ENCODE results near the gene C19orf81.
"Not testable (repeated sequence)": the region's sequence is repeated elsewhere in the genome, so short reads cannot be mapped to it uniquely, and the experiment has no call there.

C19orf81 gene

GRCh38 chr19:50649433-50650391 is at the start of gene C19orf81:
TSS of gene C19orf81 (plus strand) at chr19:50649445. CDS start at chr19:50649445, 0 bp downstream.
- DNase-seq, result no peak

GRCh38 chr19:50601407-50602088 is 47.7 kb upstream of the C19orf81 start:
- DNase-seq, result no peak

- no peak for DNase-seq
These were observed 47.2 kb upstream of the C19orf81 start for GRCh38 chr19:50602089-50602422.

GRCh38 chr19:50602496-50602895 is 46.7 kb upstream of the C19orf81 start:
- DNase-seq, result no peak

- DNase-seq, result no peak
These were observed 46.3 kb upstream of the C19orf81 start for GRCh38 chr19:50602935-50603334.

- DNase-seq, result not testable (repeated sequence)
These were observed 44.8 kb upstream of the C19orf81 start for GRCh38 chr19:50604264-50605073.

GRCh38 chr19:50606059-50606836 is 43.0 kb upstream of the C19orf81 start:
- DNase-seq, result not testable (repeated sequence)

- DNase-seq, result no peak
These were observed 41.9 kb upstream of the C19orf81 start for GRCh38 chr19:50607388-50607787.

GRCh38 chr19:50607874-50608785 is 41.1 kb upstream of the C19orf81 start:
- DNase-seq, result peak; percentile 50 to 66

- not testable (repeated sequence) for DNase-seq
These were observed 36.5 kb upstream of the C19orf81 start for GRCh38 chr19:50612504-50613404.

GRCh38 chr19:50618379-50618778 is 30.9 kb upstream of the C19orf81 start:
- DNase-seq, result not testable (repeated sequence)

GRCh38 chr19:50619184-50619583 is 30.1 kb upstream of the C19orf81 start:
- DNase-seq, result not testable (repeated sequence)

GRCh38 chr19:50620394-50620906 is 28.8 kb upstream of the C19orf81 start:
- not testable (repeated sequence) for DNase-seq

- no peak for DNase-seq
These were observed 24.2 kb upstream of the C19orf81 start for GRCh38 chr19:50624949-50625600.

- no peak for DNase-seq
These were observed 23.2 kb upstream of the C19orf81 start for GRCh38 chr19:50626011-50626410.

GRCh38 chr19:50626795-50627194 is 22.4 kb upstream of the C19orf81 start:
- no peak for DNase-seq

GRCh38 chr19:50628146-50628545 is 21.1 kb upstream of the C19orf81 start:
- no peak for DNase-seq

GRCh38 chr19:50628551-50628950 is 20.7 kb upstream of the C19orf81 start:
- DNase-seq, result no peak

- DNase-seq, result no peak
These were observed 20.1 kb upstream of the C19orf81 start for GRCh38 chr19:50629194-50629593.

All from inflammatory macrophage treated with lipopolysaccharide for 1 hour (primary cell).